ENCODE measurements around the gene TIE1.

DNA sequence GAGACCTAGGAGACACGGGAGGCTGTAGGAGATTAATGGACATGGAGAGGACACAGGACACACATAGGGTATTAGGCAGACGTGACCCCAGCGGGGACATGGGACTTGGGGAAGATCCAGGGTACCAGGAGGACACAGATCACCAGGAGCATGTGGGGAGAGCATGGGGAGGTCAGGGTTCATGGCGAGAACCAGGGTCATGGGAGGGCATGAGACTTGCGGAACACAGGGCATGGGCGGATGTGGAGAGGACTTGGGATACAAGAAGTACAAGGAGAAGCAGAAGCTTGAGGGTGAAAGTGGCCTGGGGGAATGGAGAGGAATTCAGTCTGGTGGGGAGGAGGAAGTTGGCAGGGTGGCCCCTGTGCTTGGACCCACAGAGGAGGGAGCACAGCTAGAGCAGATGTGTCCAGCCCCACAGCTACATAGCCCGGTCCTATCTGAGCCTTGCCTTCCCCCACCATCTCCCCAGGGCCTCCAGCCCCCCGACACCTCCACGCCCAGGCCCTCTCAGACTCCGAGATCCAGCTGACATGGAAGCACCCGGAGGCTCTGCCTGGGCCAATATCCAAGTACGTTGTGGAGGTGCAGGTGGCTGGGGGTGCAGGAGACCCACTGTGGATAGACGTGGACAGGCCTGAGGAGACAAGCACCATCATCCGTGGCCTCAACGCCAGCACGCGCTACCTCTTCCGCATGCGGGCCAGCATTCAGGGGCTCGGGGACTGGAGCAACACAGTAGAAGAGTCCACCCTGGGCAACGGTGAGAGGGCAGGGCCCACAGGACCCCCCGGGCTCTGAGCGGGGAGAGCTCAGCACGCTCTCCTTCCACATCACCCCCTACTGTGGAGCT lies 12.1 kb downstream of the TIE1 start:
- TF ChIP-seq, protein P1, sequence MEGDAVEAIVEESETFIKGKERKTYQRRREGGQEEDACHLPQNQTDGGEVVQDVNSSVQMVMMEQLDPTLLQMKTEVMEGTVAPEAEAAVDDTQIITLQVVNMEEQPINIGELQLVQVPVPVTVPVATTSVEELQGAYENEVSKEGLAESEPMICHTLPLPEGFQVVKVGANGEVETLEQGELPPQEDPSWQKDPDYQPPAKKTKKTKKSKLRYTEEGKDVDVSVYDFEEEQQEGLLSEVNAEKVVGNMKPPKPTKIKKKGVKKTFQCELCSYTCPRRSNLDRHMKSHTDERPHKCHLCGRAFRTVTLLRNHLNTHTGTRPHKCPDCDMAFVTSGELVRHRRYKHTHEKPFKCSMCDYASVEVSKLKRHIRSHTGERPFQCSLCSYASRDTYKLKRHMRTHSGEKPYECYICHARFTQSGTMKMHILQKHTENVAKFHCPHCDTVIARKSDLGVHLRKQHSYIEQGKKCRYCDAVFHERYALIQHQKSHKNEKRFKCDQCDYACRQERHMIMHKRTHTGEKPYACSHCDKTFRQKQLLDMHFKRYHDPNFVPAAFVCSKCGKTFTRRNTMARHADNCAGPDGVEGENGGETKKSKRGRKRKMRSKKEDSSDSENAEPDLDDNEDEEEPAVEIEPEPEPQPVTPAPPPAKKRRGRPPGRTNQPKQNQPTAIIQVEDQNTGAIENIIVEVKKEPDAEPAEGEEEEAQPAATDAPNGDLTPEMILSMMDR (IDR thresholded peaks at IDR 0.05), result no peak
- TF ChIP-seq EZH2 (IDR thresholded peaks at IDR 0.05) (no peak), EZH2phosphoT487 (IDR thresholded peaks at IDR 0.05) (no peak)

Measured in neural progenitor cell (in vitro differentiated cells).